Activated naive CD8-positive, alpha-beta T cell (primary cell): Measurements from ENCODE around the gene SERPINF2.

Experiments
- H3K27ac Mint-ChIP-seq: one replicate; pipeline ENCODE4 v1.8.0; 2021; ENCODE audit warnings: mixed read lengths
- H3K27me3 Mint-ChIP-seq: one replicate; pipeline ENCODE4 v1.8.0; 2021; ENCODE audit warnings: mixed read lengths
- H3K36me3 Mint-ChIP-seq: one replicate; pipeline ENCODE4 v1.8.0; 2021; ENCODE audit warnings: mixed read lengths
- H3K4me1 Mint-ChIP-seq: one replicate; pipeline ENCODE4 v1.8.0; 2021; ENCODE audit warnings: low read depth, mixed read lengths
- H3K4me3 Mint-ChIP-seq: one replicate; pipeline ENCODE4 v1.8.0; 2021; ENCODE audit warnings: mild to moderate bottlenecking, mixed read lengths
- H3K9me3 Mint-ChIP-seq: one replicate; pipeline ENCODE4 v1.8.0; 2021; ENCODE audit warnings: low read depth, mixed read lengths

Gene SERPINF2

DNA sequence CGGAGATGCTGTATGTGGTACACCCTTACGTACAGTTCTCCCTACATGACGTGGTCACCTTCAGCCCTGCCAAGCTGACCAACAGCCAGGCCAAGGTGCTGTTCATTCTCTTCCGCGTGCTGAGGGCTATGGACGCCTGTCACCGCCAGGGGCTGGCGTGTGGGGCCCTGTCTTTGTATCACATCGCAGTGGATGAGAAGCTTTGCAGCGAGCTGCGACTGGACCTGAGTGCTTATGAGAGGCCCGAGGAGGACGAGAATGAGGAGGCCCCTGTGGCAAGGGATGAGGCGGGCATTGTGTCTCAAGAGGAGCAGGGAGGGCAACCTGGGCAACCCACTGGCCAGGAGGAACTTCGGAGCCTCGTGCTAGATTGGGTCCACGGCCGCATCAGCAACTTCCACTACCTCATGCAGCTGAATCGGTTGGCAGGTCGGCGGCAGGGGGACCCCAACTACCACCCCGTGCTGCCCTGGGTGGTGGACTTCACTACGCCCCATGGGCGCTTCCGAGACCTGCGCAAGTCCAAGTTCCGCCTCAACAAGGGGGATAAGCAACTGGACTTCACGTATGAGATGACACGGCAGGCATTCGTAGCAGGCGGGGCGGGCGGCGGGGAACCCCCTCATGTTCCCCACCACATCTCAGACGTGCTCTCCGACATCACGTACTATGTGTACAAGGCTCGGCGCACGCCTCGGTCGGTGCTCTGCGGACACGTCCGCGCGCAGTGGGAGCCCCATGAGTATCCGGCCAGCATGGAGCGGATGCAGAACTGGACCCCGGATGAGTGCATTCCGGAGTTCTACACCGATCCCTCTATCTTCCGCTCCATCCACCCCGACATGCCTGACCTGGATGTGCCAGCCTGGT, 16.8 kb upstream of the SERPINF2 start:
- Mint-ChIP-seq H3K36me3 (no peaks in the 10 kb centered on the region), H3K27me3 (no peaks in the 10 kb centered on the region), H3K9me3 (no peaks in the 10 kb centered on the region), H3K4me1 (peaks cover 34% of the 10 kb centered on the region), H3K27ac (peak overlapping the region; percentile 28), H3K4me3 (peak overlapping the region; percentile 82)

DNA sequence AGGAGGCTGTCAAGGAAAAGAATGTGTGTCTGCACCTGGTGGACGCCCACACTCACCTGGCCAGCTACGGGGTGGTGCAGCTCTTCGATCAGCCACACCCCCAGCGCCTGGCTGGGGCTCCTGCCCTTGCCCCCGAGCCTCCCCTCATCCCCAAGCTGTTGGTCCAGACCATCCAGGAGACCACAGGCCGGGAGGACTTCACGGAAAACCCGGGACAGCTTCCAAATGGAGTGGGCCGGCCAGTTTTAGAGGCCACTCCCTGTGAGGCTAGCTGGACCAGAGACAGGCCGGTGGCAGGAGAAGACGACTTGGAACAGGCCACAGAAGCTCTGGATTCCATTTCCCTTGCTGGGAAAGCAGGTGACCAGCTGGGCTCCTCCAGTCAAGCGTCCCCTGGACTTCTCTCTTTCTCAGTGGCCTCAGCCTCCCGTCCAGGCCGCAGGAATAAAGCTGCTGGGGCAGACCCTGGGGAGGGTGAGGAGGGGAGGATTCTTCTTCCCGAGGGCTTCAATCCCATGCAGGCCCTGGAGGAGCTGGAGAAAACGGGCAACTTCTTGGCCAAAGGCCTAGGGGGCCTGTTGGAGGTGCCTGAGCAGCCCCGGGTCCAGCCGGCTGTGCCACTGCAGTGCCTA, 15.9 kb upstream of the SERPINF2 start:
- Mint-ChIP-seq H3K4me3 (no peak overlapping the region), H3K27me3 (no peaks in the 10 kb centered on the region), H3K36me3 (no peaks in the 10 kb centered on the region), H3K4me1 (peaks cover 32% of the 10 kb centered on the region), H3K27ac (no peak overlapping the region), H3K9me3 (no peaks in the 10 kb centered on the region)

DNA sequence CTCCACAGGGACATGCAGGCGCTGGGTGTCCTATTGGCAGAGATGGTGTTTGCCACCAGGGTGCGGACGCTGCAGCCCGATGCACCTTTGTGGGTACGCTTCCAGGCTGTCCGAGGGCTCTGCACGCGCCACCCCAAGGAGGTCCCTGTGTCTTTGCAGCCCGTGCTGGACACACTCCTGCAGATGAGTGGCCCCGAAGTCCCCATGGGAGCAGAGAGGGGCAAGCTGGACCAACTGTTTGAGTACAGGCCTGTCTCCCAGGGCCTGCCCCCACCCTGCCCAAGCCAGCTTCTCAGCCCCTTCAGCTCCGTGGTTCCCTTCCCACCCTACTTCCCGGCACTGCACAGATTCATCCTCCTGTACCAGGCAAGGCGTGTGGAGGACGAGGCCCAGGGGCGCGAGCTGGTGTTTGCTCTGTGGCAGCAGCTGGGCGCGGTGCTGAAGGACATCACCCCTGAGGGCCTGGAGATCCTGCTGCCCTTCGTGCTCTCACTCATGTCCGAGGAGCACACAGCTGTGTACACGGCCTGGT, 15.3 kb upstream of the SERPINF2 start:
- Mint-ChIP-seq H3K4me1 (peaks cover 32% of the 10 kb centered on the region), H3K36me3 (no peaks in the 10 kb centered on the region), H3K27me3 (no peaks in the 10 kb centered on the region), H3K4me3 (no peak overlapping the region), H3K27ac (no peak overlapping the region), H3K9me3 (no peaks in the 10 kb centered on the region)

DNA sequence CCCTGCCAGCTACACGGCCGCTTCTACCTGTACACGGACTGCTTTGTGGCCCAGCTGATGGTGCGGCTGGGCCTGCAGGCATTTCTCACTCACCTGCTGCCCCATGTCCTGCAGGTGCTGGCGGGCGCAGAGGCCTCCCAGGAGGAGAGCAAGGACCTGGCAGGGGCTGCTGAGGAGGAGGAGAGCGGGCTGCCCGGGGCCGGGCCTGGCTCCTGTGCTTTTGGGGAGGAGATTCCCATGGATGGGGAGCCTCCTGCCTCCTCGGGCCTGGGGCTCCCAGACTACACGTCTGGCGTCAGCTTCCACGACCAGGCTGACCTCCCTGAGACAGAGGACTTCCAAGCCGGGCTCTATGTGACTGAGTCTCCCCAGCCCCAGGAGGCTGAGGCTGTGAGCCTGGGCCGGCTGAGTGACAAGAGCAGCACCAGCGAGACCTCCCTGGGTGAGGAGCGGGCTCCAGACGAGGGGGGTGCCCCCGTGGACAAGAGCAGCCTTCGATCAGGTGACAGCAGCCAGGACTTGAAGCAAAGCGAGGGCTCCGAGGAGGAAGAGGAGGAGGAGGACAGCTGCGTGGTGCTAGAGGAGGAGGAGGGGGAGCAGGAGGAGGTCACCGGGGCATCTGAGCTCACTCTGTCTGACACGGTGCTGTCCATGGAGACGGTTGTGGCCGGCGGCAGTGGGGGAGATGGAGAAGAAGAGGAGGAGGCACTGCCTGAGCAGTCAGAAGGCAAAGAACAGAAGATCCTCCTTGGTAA, 14.6 kb upstream of the SERPINF2 start:
- H3K4me1 Mint-ChIP-seq: peaks cover 25% of the 10 kb centered on the region
- H3K4me3 Mint-ChIP-seq: no peak overlapping the region
- no peaks in the 10 kb centered on the region for H3K36me3 Mint-ChIP-seq
- no peaks in the 10 kb centered on the region for H3K27me3 Mint-ChIP-seq
- H3K27ac Mint-ChIP-seq: no peak overlapping the region
- no peaks in the 10 kb centered on the region for H3K9me3 Mint-ChIP-seq

DNA sequence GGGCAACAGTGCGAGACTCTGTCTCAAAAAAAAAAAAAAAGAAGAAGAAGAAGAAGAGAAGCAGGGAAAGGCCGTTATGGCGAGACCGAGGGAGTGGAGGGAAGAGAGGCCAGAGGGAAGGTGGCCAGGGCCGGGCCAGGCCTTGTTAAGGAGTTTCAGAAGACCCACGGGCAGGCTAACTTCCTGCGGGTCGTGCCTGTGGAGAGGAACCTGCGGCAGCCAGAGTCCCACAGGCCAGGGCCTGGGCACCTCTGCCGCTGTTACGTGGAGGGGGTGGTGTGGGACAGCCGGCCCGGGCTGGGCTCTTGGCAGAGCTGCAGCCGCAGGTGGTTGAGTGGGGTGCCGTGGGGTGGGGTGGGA, 12.7 kb upstream of the SERPINF2 start:
- Mint-ChIP-seq H3K36me3 (no peaks in the 10 kb centered on the region), H3K4me3 (no peak overlapping the region), H3K9me3 (no peaks in the 10 kb centered on the region), H3K27ac (no peak overlapping the region), H3K4me1 (peaks cover 20% of the 10 kb centered on the region), H3K27me3 (no peaks in the 10 kb centered on the region)

DNA sequence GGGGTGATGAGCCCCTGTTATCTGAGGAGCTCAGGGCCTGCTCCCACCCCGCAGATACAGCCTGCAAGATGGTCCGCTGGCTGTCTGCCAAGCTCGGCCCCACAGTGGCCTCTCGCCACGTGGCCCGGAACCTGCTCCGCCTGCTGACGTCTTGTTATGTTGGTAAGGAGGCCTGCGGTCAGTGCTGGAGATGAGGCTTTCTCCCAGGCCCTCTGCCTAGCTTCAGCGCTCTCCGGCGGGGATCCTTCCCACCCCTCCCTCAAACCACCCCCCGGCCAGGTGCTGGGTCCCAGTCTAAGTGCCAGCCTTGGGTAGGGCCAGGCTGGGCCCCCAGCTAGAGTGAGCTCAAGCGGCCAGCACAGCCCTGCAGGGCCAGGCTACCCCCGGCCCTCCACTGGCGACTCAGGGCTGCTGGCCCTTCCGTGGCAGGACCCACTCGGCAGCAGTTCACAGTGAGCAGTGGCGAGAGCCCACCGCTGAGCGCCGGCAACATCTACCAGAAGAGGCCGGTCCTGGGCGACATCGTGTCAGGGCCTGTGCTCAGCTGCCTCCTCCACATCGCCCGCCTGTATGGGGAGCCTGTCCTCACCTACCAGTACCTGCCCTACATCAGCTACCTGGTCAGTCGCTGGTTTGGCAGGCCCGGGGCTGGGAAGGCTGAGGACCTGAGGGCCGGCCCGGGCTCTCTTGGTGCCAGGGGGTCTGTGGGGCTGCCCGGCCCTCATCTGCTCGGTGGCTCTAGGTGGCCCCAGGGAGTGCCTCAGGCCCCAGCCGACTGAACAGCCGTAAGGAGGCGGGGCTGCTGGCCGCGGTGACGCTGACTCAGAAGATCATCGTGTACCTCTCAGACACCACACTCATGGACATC, 12.1 kb upstream of the SERPINF2 start:
- H3K9me3 Mint-ChIP-seq: no peaks in the 10 kb centered on the region
- no peak overlapping the region for H3K27ac Mint-ChIP-seq
- peaks cover 18% of the 10 kb centered on the region for H3K4me1 Mint-ChIP-seq
- no peaks in the 10 kb centered on the region for H3K27me3 Mint-ChIP-seq
- no peak overlapping the region for H3K4me3 Mint-ChIP-seq
- H3K36me3 Mint-ChIP-seq: no peaks in the 10 kb centered on the region

DNA sequence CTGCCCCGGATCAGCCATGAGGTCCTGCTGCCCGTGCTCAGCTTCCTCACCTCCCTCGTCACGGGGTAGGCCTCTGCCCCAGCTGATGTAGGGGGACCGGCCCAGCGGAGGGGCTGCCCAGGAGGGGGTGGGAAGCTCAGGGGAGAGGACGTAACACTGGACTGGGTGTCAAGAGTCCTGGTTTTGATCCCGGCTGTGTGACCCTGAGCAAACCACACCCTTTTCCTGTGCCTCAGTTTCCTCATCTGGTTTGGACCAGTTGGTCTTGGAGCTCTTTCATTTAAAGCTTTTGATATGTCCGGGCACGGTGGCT, 11.5 kb upstream of the SERPINF2 start:
- H3K4me3 Mint-ChIP-seq: no peak overlapping the region
- H3K27me3 Mint-ChIP-seq: no peaks in the 10 kb centered on the region
- no peak overlapping the region for H3K27ac Mint-ChIP-seq
- H3K9me3 Mint-ChIP-seq: no peaks in the 10 kb centered on the region
- peaks cover 15% of the 10 kb centered on the region for H3K4me1 Mint-ChIP-seq
- H3K36me3 Mint-ChIP-seq: no peaks in the 10 kb centered on the region

DNA sequence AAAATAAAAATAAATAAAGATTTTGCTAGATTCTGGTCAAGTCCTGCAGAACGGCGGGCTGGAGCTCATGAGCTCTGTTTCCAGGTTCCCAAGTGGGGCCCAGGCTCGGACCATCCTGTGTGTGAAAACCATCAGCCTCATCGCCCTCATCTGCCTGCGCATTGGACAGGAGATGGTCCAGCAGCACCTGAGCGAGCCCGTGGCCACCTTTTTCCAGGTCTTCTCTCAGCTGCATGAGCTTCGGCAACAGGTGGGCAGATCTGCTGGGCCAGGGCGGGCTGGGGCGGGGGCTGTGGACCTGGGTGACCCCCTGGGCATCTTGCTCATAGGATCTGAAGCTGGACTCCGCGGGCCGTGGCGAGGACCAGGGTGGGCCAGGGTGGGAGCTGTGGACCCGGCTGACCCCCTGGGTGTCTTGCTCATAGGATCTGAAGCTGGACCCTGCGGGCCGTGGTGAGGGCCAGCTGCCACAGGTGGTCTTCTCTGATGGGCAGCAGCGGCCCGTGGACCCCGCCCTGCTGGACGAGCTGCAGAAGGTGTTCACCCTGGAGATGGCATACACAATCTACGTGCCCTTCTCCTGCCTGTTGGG, 10.3 kb upstream of the SERPINF2 start:
- Mint-ChIP-seq H3K4me1 (peaks cover 21% of the 10 kb centered on the region), H3K36me3 (no peaks in the 10 kb centered on the region), H3K27me3 (no peaks in the 10 kb centered on the region), H3K9me3 (no peaks in the 10 kb centered on the region), H3K27ac (no peak overlapping the region), H3K4me3 (no peak overlapping the region)

DNA sequence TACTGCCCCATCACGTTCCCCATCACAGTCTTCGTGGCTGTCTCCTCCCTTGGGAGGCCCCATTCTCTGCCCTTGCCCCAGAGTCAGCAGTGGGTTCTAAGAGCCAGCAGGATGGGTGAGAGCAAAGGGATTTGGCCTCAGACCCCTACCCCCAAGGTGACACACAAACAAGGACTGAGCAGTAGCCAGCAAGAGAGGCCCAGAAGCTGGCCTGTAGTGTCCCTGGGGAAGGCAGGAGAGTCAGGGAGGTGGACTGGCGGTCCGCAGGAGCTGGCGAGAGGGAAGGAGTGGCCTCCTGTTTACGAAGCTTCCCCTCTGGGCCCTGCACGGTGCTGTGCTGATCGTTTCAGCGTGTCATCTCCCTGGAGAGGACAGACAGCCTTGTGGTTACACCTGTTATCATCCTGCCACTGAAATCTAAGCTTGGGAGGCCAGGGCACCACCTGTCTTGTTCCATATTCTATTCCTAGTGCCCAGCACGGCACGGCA, 9.8 kb upstream of the SERPINF2 start:
- Mint-ChIP-seq H3K36me3 (no peaks in the 10 kb centered on the region), H3K9me3 (no peaks in the 10 kb centered on the region), H3K27ac (no peak overlapping the region), H3K27me3 (no peaks in the 10 kb centered on the region), H3K4me3 (no peak overlapping the region), H3K4me1 (peaks cover 21% of the 10 kb centered on the region)

DNA sequence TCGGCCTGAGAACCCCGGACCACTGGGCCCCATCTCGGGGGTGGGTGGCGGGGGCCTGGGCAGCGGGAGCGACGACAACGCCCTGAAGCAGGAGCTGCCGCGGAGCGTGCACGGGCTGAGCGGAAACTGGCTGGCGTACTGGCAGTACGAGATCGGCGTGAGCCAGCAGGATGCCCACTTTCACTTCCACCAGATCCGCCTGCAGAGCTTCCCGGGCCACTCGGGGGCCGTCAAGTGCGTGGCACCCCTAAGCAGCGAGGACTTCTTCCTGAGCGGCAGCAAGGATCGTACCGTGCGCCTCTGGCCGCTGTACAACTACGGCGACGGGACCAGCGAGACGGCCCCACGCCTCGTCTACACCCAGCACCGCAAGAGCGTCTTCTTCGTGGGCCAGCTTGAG, 8.9 kb upstream of the SERPINF2 start:
- Mint-ChIP-seq H3K36me3 (no peaks in the 10 kb centered on the region), H3K4me3 (no peak overlapping the region), H3K27ac (no peak overlapping the region)

DNA sequence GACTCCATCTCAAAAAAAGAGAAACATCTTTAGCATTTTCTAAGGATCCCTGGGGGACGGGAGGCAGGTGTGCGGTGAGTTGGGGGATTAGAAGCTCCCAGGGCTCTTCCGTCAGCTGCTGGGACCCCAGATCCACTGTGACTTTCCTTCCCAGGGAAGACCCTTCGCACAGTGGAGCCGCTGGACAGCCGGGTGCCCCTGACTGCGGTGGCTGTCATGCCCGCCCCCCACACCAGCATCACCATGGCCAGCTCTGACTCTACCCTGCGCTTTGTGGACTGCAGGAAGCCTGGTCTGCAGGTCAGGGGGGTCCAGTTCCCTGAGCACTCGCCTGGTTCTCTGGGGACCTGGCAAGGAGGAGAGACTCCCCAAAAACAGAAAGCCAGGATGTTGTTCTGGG, 7.3 kb upstream of the SERPINF2 start:
- no peak overlapping the region for H3K4me3 Mint-ChIP-seq
- H3K9me3 Mint-ChIP-seq: no peaks in the 10 kb centered on the region
- H3K4me1 Mint-ChIP-seq: peaks cover 6% of the 10 kb centered on the region
- H3K27me3 Mint-ChIP-seq: no peaks in the 10 kb centered on the region
- H3K36me3 Mint-ChIP-seq: no peaks in the 10 kb centered on the region
- no peak overlapping the region for H3K27ac Mint-ChIP-seq

More for the DNA sequence above, 8.9 kb upstream of the SERPINF2 start:
- Mint-ChIP-seq H3K9me3 (no peaks in the 10 kb centered on the region), H3K4me1 (peaks cover 15% of the 10 kb centered on the region), H3K27me3 (no peaks in the 10 kb centered on the region)

DNA sequence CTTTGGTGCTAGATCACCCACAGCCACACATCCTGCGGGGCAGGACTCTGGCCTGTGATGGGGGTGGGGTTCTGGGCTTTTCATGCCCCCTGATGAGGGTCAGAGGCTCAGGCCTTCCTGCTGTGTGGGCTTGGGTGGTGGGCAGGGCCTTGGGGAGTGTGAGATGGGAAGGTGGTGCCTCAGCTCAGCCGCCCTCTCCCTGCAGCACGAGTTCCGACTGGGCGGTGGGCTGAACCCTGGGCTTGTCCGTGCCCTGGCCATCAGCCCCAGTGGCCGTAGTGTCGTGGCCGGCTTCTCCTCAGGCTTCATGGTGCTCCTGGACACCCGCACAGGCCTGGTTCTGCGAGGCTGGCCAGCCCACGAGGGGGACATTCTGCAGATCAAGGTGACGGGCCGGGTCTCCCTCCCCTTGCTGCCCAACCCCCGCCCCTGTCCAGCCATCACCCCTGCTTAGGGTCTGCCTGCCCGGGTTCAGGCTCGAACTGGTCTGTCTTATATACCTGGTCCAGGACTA, 6.8 kb upstream of the SERPINF2 start:
- Mint-ChIP-seq H3K9me3 (no peaks in the 10 kb centered on the region), H3K4me3 (no peak overlapping the region), H3K27me3 (no peaks in the 10 kb centered on the region), H3K36me3 (no peaks in the 10 kb centered on the region), H3K4me1 (peaks cover 6% of the 10 kb centered on the region), H3K27ac (no peak overlapping the region)

DNA sequence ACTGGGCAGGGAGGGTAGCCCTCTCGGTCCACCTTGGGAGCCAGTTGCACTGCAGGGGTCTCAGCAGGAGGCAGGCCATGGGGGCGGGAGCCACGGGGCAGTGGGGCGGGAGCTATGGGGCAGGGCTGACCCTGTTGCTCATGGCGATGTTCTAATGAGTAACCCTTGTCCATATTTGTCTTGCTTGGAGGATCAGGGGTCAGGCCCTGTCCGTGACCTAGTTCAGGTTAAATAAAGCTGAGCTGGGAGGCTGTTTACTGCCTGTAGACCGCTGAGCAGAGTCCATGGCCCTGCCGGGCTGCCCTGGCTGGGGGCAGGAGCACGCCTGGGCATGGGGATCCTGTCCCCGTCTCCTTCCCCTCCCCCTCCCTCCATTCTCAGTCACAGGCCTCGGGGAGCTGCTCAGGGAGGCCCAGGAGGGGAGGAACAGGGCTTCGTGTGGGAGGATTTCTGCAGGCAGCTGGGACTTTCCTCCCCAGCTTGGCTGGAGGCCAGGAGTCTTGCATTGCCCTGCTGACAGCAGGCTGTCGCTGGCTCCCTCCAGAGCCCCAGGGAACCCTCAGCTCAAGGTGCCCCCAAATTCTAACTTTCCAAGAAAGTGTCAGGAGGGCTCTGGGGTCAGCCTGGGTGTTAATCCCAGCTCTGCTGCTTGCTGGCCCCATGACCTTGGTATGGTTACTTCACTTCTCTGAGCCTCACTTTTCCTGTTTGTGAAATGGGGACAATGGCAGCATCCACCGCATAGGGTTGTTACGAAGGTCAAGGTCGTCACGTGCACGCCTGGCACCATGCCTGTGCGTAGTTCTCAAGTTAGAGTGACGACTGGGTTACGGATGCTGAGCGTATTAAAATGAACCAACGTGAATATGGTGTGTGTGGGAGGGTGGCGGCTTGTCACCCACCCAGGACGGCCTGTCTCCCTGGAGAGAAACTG, 6.1 kb upstream of the SERPINF2 start:
- no peaks in the 10 kb centered on the region for H3K9me3 Mint-ChIP-seq
- no peaks in the 10 kb centered on the region for H3K36me3 Mint-ChIP-seq
- H3K27ac Mint-ChIP-seq: no peak overlapping the region
- H3K27me3 Mint-ChIP-seq: no peaks in the 10 kb centered on the region
- H3K4me3 Mint-ChIP-seq: no peak overlapping the region
- H3K4me1 Mint-ChIP-seq: peaks cover 6% of the 10 kb centered on the region
